ENCODE data around the gene MED13.

Gene MED13

DNA sequence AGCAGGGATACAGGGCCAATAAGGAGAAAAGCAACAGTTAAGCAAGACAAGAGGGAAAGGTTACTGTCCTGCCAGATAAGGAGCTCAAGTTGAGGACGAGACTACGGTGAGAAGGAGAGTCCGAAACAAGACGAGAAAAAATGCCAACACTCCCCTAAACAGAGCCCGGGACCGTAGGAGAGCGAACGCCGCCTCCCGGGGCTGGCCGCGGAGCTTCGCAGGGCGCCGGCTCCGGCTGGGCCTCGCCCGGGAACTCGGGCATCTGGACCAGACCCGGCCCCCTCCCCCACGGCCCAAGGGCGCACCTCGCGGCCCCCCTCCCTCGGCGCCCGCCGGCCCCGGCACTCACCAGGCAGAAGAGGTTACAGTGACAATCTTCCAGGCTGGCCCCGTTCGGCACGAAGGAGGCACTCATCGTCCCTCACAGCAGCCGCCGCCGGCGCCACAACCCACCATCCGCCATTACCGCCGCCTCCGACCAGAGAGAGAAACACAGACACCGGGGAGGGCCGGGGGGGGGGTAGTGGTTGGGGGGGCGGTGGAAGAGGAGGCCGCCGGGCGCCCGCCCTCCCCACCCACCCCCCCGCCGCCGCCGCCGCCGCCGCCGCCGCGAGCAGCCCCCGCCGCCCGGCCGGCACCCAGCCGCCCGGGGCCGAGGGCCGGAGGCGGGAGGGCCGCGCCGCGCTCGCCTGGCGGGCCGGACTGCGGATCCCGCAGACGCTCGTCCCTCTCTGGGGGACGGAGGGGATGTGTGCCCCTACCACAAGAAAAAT lies at the start of gene MED13:
TSS of gene MED13 (minus strand) at position 488 of the 773 bp plus-strand sequence. CDS start at position 415, 73 bp downstream.
- DNase-seq (ENCODE audit: low spot score): peak; percentile 44

GRCh38 chr17:62112229-62112628 lies 47.2 kb upstream of the MED13 start:
- DNase-seq (ENCODE audit: low spot score): no peak

GRCh38 chr17:62111562-62112171 lies 46.6 kb upstream of the MED13 start:
- no peak for DNase-seq (ENCODE audit: low spot score)

DNA sequence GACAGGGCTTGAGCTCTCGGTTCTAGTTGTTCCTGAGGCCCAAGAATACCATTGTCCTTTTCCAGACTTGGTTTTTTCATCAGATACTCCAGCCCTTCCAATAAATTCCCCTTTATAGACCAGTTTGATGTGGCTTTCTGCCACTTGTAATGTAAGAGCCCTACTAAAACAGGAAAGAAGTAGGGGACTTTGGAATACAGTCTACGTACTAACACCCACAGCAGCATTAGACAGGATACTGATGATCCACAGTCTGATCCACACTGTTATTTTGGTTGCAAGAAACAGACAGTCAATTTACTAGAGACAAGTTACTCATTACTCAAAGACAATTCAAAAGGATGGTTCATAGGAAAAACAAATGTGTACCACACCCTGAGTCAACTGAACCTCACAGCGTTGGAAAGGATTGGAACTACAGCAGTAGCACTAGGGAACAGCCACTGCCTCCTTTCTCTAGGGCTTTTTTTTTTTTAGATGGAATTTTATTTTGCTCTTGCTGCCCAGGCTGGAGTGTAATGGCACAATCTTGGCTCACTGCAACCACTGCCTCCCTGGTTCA lies 45.9 kb upstream of the MED13 start:
- no peak for DNase-seq (ENCODE audit: low spot score)

- no peak for DNase-seq (ENCODE audit: low spot score)
Measured at GRCh38 chr17:62109924-62110323, 44.8 kb upstream of the MED13 start.

GRCh38 chr17:62109378-62109902 lies 44.4 kb upstream of the MED13 start:
- DNase-seq (ENCODE audit: low spot score): no peak

DNA sequence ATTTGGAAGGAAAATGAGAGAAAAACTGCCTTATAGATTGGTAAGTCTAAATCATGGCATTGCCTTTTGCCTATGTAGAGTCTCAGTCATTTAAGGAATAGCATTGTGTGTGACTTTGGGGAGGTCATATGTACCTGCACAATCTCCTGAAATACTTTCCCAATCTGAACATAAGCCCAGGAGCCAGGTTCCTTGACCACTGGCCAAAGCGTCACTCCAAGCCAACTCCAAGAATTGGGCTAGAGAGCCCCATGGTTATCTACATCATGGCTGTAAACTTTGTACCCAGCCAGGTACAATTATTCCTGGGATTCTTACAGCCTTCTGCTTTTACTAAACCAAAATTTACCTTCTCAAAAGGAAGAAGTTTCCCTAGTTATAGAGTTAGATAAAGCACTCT lies 40.8 kb upstream of the MED13 start:
- no peak for DNase-seq (ENCODE audit: low spot score)

DNA sequence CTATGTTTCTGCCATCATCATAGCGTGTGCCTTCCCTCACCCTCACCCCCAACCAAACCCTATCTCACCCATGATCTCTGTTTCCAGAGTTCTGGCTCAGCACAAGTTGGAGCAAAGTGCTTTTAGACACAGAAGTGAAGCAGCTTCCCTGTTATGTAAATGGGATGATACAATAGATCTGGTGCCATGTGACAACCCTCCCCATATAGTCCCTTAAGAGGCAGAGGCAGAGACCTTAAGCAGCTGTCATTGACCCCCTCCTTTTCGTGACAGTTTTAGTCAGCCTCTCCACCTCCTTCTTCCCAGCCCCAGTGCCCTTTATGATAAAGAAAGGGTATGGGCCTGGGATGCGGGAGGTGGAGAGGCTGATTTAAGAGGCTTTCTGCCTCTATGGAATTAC lies 40.3 kb upstream of the MED13 start:
- DNase-seq (ENCODE audit: low spot score): no peak

DNA sequence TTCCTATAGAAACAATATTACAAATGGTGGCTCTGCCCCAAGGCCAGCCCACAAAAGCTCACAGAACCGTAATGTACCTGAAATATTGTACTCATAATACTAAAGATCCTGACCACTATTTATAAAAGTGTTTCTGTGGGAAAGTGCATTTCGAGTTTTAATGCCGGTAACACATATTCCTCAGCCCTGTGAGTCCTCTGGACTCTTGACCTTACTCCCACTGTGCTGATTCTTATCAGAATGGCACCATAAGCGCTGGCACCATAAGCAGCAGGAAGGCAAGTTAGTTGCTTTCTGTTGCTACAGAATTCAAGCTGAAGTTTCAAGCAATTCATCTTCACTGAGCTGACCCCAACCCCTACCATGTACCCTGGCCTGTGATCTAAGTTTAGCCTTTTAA lies 36.4 kb upstream of the MED13 start:
- DNase-seq (ENCODE audit: low spot score): no peak

DNA sequence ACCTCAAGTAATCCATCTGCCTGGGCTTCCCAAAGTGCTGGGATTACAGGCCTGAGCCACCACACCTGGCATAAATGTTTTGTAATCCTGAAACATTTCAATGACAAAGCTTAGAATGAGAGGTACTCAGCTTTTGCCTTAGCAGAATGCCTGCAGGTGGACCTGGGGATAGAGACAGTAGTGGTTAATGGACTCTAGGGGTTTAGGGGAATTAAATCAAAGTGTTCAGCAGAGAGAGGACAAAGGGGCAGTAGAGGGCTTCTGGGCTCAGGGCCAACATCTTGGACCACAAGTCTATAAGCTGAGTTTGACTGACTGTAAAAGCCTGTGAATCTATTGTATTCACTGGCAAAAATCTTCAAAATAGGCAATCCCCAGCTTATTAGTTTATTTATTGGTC lies 36.0 kb upstream of the MED13 start:
- no peak for DNase-seq (ENCODE audit: low spot score)

- DNase-seq (ENCODE audit: low spot score): no peak
Measured at GRCh38 chr17:62100055-62100454, 35.0 kb upstream of the MED13 start.

- DNase-seq (ENCODE audit: low spot score): no peak
Measured at GRCh38 chr17:62099532-62099931, 34.5 kb upstream of the MED13 start.

DNA sequence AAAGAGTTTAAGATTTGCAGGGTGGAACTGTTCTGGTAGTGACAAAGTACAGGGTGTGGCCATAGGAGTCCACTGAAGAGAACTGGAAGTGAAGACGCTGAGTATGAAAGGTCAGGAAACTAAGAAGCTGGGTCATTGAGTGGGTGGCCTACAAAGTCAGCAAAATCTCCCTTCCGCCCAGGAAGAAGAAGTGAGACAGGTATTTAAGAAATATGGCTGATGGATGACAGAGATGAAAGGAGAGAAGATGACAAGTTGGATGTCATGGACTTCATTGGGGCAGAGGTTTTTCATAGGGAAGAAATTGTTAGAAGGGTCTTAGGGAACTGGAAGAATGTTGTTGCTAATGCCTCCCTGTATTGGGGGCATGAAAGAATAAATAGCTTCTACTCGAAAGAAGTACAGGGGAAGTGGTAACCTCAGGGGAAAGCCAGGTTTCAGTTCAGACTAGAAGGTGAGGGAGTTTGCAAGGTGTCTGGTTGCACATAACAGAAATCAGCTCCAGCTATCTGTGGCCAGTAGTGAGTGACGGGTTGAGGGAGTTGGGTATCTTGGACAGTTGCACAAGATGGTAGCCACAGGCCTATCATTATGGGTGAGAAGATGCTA lies 33.6 kb upstream of the MED13 start:
- no peak for DNase-seq (ENCODE audit: low spot score)

DNA sequence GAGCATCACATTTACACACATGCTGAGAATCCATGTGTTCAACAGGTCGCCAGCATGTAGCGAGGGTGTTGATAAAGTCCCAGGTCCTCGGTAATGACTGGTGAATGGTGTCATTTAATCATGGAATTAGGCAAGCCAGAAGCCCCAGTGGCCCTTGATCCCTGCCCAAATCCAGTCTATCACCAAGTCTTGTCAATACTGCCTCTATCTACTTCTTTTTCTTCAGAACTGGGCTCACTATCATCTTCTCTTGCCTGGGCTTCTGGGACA lies 31.3 kb upstream of the MED13 start:
- DNase-seq (ENCODE audit: low spot score): no peak

DNA sequence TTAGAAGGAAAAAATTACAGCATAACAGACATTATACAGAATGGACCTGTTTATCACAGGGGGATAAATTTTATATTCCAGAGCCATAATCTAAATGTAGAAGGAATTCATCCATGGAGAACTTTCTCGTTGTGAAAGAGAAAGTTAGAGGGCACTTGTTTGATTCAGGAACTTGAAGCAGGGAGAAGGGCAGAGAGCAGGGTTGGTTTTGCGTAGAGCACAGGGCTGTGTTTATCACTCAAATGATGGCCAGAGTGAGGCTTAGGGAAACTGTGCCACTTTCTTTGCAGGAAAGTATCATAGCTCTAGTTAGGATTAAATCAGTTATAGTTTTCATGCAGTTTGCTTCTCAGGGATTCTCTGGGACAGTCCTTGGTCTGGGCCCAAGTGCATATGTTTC lies 29.1 kb upstream of the MED13 start:
- no peak for DNase-seq (ENCODE audit: low spot score)

DNA sequence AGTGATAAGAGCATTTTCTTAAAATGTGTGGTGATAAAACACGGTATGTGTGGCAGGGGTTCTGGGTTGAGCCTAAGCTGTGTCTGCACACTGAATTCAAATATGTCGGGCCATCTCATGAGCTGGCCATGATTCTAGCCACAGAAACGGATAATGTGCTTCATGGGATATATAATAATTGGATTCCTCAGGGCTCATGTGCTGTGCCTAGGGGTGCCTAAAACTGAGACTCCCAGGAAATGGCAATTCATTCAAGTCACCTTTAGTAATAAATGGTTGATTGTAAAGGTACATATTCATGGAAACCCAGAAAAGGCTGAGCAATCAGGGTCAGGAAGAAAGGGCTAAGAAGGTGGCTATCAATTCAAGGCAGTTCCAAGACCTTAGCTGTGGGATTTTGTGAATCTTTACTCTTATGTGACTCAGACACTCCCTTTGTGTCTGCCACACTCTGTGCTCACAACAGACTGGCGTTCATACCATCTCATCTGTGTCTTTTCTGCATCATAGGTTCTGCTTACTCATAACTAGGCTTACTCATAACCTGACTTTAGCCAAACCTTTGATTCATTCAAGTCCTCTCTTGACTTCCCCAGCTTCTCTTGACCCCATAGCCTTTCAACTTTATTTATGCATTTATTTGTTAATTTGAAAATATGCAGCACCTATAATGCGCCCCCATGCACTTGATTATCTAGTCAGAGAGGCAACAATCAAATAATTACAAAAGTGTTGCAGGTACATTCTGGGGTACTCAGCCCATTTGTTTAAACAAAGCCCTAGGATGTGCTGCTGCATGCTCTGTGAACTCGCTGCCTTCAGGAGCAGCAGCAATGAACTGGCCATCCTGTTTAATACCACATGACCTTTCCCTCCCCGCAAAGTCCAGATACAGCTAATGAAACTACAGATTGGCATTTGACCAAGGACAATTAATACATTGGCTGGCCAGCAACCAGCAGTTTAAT lies 28.4 kb upstream of the MED13 start:
- no peak for DNase-seq (ENCODE audit: low spot score)

DNA sequence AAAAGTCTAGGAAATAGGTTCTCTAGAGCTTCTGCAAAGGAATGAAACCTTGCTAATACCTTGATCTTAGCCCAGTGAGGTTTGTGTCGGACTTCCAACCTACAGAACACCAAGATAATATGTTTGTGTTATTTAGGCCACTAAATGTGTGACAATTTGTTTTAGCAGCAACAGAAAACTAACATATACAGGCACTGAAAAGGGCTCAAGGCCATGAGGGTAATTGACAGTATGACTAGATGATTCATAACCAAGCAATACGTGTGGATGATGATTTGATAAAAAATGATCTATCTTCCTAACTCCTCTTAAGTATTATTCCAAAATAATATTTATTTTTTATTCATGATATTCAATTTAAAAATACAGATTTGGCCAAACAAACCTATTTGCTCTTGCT lies 27.7 kb upstream of the MED13 start:
- no peak for DNase-seq (ENCODE audit: low spot score)

DNA sequence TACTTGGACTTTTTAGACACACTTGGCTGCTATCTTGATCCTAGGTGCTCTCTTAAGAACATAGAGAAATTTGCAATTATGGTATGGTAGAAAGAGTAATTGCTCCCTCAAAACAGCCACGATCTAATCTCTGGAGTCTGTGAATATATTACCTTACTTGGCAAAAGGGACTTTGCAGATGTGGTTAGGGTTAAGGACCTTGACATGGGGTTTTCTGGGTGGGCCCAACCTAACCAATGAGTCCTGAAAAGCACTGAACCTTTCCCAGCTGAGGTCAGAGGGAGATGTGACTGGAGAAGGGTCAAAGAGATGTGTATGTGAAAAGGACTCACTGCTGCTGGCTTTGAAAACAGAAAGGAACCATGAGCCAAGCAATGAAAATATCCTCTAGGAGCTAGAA lies 26.7 kb upstream of the MED13 start:
- no peak for DNase-seq (ENCODE audit: low spot score)

GRCh38 chr17:62090868-62091267 lies 25.8 kb upstream of the MED13 start:
- no peak for DNase-seq (ENCODE audit: low spot score)

GRCh38 chr17:62090021-62090824 lies 25.1 kb upstream of the MED13 start:
- no peak for DNase-seq (ENCODE audit: low spot score)

- no peak for DNase-seq (ENCODE audit: low spot score)
Measured at GRCh38 chr17:62089334-62089733, 24.3 kb upstream of the MED13 start.
